Measurements from ENCODE around the gene CSMD2.

DNA sequence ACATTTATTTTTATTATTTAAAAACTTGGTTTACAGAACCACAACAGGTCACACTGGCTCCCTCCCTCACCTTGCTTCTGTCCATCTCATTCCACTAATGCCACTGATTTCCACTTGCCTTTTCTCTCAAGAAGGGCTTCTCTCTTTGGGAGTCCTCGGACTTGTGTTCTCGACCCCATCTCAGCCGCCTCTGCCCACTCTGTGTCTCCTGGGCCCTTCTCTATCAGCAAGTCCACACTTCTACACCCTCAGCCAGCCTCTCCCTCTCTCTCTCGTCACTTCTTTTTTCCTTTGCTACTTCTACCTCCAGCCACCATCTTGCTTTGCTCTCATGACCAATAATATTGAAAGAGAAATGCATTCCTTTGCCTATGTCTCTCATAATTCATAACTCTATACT, 171.7 kb downstream of the CSMD2 start:
- TF ChIP-seq POLR2A (IDR thresholded peaks at IDR 0.05): no peak
- TF ChIP-seq, protein P1, sequence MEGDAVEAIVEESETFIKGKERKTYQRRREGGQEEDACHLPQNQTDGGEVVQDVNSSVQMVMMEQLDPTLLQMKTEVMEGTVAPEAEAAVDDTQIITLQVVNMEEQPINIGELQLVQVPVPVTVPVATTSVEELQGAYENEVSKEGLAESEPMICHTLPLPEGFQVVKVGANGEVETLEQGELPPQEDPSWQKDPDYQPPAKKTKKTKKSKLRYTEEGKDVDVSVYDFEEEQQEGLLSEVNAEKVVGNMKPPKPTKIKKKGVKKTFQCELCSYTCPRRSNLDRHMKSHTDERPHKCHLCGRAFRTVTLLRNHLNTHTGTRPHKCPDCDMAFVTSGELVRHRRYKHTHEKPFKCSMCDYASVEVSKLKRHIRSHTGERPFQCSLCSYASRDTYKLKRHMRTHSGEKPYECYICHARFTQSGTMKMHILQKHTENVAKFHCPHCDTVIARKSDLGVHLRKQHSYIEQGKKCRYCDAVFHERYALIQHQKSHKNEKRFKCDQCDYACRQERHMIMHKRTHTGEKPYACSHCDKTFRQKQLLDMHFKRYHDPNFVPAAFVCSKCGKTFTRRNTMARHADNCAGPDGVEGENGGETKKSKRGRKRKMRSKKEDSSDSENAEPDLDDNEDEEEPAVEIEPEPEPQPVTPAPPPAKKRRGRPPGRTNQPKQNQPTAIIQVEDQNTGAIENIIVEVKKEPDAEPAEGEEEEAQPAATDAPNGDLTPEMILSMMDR (IDR thresholded peaks at IDR 0.05): no peak
